Smooth muscle cell of the brain vasculature (primary cell): ENCODE measurements around the gene INPP5A.
"Not testable (repeated sequence)": the region's sequence is repeated elsewhere in the genome, so short reads cannot be mapped to it uniquely, and the experiment has no call there.

ENCODE experiments used
- DNase-seq: peaks from one replicate; pipeline ENCODE4 v3.0.0-alpha.2; 2012; ENCODE audit warnings: low read depth, low spot score

INPP5A gene

GRCh38 chr10:132657127-132657706 lies 119.6 kb downstream of the INPP5A start:
- DNase-seq = no peak

DNA sequence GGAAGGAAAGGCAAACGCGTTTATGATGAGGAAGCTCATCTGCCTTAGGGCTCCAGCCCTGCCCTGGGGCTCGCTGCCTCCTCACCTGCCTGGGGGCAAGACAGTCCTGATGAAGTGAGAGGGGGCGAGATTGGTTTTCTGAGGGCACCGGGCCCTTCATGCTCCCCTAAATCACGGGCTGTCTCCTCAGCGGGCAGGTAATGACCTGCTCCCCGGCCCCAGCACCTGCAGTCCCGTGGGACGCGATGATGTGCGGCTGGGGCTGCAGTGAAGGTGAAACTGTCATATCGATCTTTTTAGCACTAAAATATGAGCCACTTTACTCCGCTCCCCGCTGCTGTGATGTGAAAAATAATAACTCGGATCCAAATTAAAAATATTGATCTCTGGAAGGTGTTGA lies 120.2 kb downstream of the INPP5A start:
- DNase-seq = no peak

DNA sequence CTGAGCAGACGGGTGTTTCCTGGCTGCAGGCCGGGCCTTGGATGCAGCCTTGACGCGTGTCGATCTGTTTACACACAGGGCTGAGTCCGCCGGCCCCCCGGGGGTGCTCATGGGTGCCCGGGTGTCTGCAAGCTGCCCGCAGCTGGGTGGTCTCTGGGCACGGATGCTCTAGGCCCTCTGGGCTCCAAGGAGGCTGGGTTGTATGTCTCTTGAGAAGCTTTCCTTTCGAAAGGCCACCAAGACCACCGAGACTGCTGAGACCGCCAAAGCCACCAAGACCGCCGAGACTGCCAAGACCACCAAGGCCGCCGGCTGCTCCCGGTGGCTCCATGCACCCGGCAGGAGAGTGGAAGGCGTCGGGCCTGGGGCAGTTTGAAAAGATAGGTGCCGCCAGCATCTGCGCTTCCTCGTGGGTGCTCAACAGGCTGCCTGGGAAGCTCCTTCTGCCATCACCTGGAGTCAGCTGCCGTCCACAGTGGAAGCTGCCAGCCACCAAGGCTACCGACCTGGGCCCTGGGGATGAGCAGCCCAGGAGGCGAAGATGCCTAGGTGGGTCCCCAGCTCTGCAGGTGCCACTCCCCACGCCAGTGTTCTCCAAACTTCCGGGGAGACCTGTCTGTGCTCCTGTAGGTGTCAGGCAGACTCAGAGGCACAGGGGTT lies 121.1 kb downstream of the INPP5A start:
- no peak for DNase-seq

DNA sequence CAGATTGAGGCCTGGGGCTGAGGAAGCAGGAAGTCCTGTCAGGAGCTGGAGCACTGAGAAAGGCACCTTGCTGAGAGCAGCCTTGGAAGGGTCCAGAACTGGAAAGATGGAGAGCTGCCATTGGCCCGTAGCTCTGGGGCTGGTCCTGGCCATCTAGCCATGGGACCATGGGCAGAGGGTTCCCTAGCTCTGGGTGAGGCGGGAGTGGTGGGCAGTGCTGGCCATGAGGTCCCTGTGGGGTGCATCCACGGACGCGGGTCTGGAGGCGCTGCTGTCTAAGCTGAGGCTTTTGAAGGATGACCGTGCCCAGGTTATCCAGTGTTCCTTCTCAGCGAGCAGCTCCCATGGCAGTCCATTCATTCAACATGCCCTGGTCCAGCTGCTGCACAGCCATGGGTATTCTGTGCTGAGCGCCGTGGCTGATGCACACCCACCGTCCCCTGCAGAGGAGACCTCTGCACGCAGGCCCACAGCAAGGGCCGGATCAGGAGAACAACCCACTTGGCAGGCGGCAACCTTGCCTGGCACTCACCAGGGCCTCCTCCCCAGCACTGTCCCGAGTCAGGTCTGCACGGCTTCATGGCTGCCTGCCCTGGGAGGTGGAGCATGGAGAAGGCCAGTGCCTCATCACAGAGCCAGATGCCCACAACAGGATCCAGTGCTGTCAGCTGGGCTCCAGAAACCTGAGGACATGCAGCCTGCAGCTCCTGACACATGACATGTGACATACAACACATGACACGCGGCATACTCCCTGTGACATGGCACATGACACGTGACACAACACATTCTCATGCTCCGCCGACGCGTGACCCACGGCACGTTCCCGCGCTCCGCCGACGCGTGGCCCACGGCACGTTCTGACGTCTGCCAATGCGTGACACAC lies 121.9 kb downstream of the INPP5A start:
- DNase-seq = no peak

DNA sequence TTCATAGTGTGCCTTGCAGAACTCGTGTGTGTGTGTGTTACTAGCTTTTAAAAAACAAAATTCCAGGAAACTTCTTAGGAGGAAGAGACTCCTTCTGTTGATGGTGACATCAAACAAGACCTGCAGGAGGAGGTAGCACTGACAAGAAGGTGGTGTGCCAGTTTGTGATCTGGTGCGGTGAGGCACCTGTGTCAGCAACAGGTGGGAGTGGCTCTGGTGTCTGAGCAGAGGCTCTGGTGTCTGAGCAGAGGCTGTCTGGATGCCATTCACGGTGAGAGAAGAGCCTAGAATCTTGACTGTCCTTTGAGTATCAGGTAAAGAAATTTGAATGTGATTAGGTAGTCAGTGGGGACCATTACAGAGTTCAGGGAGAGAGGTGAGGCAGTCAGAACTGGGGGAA lies 122.8 kb downstream of the INPP5A start:
- no peak for DNase-seq

GRCh38 chr10:132662186-132662920 lies 124.8 kb downstream of the INPP5A start:
- DNase-seq = no peak

DNA sequence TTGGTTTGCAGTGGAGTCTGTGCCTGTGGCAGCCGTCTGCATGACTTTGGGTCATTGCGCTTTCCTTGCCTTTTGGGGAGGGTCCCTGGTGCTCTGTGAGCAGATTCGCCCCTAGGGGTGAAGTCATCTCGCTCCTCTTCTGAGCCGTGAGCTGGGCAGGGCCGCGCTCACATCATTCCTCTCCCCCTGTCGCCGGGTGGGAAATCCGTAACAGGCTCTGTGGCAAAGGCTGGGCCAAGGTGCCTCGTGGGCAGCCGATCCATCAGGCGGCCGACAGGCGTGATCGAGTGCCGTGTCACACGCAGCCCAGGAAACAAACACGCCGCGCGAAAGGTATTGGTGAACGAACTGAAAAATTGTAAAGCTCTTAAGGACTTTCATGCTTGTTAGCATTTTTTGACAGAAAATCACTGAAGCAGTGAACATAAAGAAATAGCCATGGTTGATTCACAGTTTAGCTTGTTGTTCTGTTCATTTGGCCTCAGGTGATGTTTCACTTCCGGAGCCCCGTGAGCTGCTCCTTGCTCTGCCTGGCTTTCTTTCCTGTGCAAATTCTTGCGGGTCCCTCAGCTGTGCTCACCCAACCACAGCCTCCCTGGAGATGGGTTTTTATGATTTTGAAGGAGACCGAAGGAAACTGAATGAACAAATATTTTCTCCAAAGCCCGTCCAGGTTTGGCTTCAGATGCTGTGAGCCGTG lies 126.2 kb downstream of the INPP5A start:
- no peak for DNase-seq

DNA sequence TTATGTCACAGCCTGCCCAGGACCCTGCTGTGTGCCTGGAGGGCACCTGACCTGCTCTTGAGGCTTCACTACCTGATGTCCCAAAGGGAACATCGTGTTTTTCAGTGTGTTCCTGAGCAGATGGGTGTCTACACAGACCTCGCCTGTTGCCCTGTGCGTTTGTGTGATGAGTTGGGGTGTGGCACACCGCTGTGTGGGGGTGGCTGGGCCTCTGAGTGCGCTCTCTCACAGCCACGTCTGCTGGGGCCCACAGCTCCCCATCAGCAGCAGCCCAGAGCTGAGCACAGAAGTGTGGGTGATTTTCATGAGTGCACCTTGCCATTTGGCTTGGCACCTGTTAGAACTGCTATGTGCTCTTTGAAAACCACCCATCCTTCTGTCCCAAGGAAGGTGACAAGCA lies 126.8 kb downstream of the INPP5A start:
- no peak for DNase-seq

DNA sequence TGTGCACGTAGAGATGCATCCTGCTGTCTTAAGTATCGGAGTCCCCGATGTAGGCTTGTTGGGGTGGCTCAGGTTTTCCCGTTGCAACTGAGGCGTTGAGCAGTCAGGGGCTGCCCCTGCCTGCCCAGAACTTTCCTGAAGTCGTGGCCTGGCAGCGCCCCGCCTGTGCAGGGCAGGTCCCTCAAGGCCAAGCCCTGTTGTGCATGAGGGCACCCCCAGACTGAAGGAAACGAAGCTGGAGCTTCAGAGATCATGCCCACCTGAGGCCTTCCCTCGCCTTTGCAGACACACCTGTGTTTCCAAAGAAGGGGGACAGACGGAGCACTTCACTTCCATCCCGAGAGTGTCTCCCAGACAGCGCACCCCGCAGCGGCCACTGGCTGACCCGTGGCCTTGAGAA lies 127.3 kb downstream of the INPP5A start:
- no peak for DNase-seq

- no peak for DNase-seq
Measured at GRCh38 chr10:132665946-132666704, 128.5 kb downstream of the INPP5A start.

DNA sequence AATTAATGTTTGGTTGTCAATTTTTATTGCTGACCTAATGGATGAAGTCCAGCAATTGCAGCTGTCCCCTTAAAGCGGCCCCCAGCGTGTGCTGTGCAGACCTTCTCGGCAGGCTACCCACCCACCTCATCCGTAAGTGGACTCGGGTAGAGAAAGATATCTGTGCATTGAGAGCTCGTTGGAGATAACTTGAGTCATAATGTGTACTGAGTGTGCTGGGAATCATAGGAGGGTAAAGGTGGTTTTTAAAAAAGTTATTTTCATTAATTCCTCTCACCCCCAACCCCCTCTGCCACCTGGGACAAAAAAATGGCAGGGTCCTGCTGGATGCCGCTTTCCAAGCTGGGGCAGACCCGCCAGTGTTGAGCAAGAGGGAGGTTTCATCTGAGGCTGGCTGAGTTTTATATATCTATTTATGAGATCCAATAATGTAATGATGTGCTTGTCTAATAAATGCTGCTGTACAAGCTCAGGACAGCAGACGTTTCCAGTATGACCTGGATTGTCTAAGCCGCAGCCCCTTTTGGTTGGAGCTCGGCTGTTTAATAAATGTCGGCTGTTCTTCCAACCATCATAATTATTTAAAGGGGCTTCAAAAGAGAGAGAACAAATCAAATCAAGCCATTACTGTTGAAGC lies 129.2 kb downstream of the INPP5A start:
- DNase-seq = no peak

- DNase-seq = peak; percentile 45
Measured at GRCh38 chr10:132667342-132668047, 129.9 kb downstream of the INPP5A start.

DNA sequence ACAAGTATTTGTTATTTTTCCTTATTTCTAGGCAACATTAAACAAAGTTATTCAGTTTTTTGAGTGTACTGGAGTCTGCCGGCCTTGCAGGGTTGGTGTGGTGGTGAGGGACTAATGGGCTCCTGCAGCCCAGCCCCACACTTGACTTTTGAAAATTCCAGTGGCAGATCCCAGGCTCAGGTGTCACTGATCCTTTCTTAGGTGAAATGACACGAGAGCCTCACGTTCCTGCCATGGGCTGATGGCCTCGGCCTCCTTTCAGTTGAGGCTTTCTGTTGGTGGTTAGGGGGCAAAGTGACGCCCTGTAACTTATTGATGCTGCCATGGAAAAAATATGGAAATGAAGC lies 130.4 kb downstream of the INPP5A start:
- no peak for DNase-seq

- DNase-seq = no peak
Measured at GRCh38 chr10:132669208-132669861, 131.7 kb downstream of the INPP5A start.

DNA sequence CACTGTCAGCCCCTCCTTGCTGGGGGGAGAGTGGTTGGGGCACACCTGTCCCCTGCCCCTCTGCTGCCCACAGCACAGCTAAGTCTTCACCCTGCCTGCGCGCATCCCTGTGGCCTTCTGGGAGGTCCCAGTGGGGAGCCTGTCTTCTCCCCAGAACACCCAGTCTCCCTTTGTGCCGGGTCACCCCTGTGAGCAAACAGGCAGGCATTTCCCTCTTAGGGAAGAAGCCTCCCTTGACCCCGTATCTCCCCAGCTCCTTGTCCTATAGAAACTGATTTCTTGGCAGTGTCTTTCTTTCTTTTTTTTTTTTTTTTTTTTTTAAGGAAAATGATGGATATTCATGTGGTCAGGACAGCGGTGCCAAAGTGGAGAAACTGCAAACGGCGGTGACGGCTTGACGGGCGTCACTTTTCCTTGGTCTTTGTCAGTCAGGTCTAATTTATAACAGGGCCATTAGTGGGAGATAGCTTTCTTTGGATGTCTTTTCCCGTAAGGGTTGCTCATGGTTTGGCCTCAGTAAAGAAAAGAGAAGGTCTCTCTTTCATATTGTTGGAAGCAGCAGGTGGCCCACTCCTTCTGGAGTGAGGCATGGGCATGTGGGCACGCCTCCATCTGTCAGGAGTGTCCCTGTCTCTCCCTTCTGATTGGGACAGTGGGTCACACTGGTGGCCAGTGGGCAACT lies 133.1 kb downstream of the INPP5A start:
- no peak for DNase-seq

DNA sequence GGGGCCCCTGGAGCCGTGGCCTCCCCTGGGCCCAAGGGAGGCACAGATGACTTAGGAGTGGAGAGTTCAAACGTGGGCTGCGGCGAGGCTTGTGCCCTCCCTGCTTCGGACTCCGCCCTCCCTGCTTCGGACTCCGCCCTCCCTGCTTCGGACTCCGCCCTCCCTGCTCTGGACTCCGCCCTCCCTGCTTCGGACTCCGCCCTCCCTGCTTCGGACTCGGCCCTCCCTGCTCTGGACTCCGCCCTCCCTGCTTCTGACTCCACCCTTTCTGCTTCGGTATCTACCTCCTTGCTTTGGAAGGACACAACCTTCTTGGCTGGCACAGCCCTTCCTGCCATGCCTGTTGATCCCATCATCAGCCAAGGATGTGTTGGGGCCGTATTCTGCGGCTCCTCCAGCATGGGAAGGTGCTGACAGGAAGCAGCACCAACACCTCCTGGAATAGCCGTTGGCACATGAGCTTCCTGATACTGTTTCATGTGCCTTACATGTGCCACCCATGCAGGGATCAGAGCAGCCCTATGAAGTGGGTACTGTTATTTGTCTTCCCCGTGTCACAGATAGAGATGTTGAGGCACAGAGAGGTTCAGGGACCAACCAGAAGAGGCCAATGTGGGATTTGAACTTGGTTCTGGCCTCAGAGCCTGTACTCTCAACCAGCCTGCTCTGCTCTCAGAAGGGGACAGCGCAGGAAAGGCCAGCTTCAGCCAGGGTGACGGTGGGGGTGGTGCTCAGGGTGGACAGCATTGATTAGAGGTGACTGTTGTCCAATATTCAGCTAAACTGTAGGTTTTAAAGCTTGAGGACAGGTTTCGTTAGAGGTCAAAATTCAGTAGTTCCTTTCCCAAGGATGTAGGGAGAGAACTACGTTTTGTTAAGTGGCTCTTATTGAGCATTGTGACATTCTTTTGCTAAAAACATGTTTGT lies 133.9 kb downstream of the INPP5A start:
- no peak for DNase-seq

DNA sequence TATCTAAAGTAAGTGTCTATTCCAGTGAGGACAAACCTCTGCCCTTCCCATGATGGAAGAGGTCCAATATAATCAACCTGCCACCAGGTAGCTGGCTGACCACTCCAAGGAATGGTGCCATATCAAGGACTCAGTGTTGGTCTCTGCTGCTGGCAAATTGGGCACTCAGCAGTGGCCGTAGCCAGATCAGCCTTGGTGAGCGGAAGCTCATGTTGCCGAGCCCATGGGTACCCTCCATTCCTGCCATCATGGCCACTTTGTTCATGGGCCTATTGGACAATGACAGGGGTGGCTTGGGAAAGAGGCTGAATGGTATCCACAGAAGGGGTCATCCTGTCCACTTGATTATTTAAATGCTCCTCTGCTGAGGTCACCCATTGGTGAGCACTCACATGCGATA lies 136.2 kb downstream of the INPP5A start:
- not testable (repeated sequence) for DNase-seq
